Thoracic aorta (tissue), 2 donors: ENCODE results near the gene PPP2R3A. TPM values are rescaled to one million over a fixed set of nuclear protein-coding genes. Genes with fewer than 3 reads are reported as not detected.

ENCODE experiments used
- ATAC-seq: fragments of 150-250 bp; one replicate; pipeline ENCODE4 v1.8.0; 2017; ENCODE audit warnings: low read depth; ENCODE audit not compliant: insufficient number of reproducible peaks, low FRiP score
- DNase-seq: peaks from one replicate; pipeline ENCODE4 v3.0.0-alpha.2; 2020; ENCODE audit warnings: low spot score
- H3K27ac ChIP-seq, 2 donors: fragments of 200-600 bp; sonication (generic); 1 replicate in 1 of 2; 2 replicates in 1 of 2; pipeline ENCODE4 v1.5.1; 2016; ENCODE audit warnings: mild to moderate bottlenecking in 2 of 2, moderate library complexity in 2 of 2
- H3K27me3 ChIP-seq: fragments of 200-600 bp; sonication (generic); replicated peaks from 2 replicates; pipeline ENCODE4 v1.6.0; 2016; ENCODE audit warnings: mild to moderate bottlenecking; ENCODE audit not compliant: insufficient read depth
- H3K36me3 ChIP-seq: fragments of 200-600 bp; sonication (generic); one replicate; pipeline ENCODE4 v1.5.1; 2016
- H3K4me1 ChIP-seq, 2 donors: fragments of 200-600 bp; sonication (generic); 1 replicate in 1 of 2; 2 replicates in 1 of 2; pipeline versions ENCODE4 v1.5.1 to v1.6.0; 2016; ENCODE audit warnings: low read depth in 2 of 2, mild to moderate bottlenecking in 1 of 2; ENCODE audit not compliant: control insufficient read depth in 1 of 2
- H3K4me3 ChIP-seq: fragments of 200-600 bp; sonication (generic); 2 replicates; pipeline ENCODE4 v1.5.1; 2016; ENCODE audit warnings: mild to moderate bottlenecking
- H3K9me3 ChIP-seq: fragments of 200-600 bp; sonication (generic); 2 replicates; pipeline ENCODE4 v1.5.1; 2016
- total RNA-seq, 2 donors: library from RNA; depleted of rRNA; stranded (reverse); fragments of >200 nt; gene quantifications; one replicate each; pipeline versions ENCODE4 v1.1.0 to v1.2.3, GENCODE V29; 2016
- TF ChIP-seq, protein P1 (sequence below): fragments of 200-600 bp; sonication (generic); IDR thresholded peaks from one replicate; pipeline ENCODE4 v1.5.1; 2019; ENCODE audit warnings: antibody characterized with exemption

PPP2R3A gene
- total RNA-seq, 2 donors from 2014 or later: 6.8 to 18.0 TPM

DNA sequence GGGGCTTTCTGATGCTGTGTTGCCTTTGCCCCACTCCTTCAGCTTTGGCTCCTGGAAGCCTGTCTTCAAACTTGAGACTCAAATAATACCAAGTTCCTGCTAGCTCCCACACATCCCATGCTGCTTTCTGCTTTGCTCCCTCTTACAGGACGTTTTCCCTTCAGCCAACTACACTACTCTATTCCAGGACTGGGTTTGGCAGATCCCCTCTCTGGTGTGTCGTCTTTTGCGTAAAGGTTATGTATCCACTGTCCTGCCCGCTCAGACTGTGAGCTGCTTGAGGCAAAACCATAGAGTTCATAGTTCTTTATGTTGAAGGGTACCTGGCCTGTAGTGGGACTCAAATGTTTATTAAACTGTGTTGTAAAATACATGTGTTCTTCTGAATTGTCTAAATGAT lies 25.4 kb downstream of the PPP2R3A start:
- TF ChIP-seq, protein P1, sequence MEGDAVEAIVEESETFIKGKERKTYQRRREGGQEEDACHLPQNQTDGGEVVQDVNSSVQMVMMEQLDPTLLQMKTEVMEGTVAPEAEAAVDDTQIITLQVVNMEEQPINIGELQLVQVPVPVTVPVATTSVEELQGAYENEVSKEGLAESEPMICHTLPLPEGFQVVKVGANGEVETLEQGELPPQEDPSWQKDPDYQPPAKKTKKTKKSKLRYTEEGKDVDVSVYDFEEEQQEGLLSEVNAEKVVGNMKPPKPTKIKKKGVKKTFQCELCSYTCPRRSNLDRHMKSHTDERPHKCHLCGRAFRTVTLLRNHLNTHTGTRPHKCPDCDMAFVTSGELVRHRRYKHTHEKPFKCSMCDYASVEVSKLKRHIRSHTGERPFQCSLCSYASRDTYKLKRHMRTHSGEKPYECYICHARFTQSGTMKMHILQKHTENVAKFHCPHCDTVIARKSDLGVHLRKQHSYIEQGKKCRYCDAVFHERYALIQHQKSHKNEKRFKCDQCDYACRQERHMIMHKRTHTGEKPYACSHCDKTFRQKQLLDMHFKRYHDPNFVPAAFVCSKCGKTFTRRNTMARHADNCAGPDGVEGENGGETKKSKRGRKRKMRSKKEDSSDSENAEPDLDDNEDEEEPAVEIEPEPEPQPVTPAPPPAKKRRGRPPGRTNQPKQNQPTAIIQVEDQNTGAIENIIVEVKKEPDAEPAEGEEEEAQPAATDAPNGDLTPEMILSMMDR: no peak
- no peaks in the 10 kb centered on the region for H3K36me3 ChIP-seq
- H3K27ac ChIP-seq: peak overlapping the region; percentile 42 to 80
- H3K9me3 ChIP-seq: no peaks in the 10 kb centered on the region
- no peak for ATAC-seq
- peaks cover 22 to 57% of the 10 kb centered on the region in 2 donors for H3K4me1 ChIP-seq
- H3K27me3 ChIP-seq: no peaks in the 10 kb centered on the region
- DNase-seq: no peak
- H3K4me3 ChIP-seq: no peak overlapping the region

DNA sequence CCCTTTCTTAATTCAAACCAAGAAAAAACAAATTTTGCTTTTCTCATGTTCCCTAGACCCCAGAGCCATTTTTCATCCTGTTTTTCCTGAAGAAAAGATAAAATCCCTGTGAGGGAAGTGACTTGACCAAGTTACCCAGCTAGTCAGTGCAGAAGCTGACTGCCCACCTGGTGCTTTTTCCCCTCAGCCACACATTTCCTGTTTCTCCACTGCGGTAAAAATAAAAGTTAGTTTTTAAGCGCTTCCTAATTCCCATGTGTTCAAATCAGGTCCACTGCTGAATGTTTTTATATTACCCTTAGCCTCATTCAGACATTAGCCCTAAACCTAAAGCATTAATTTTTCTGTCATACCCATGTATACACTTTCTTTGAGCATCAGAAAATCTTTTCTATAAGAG lies 26.1 kb downstream of the PPP2R3A start:
- ATAC-seq: no peak
- no peaks in the 10 kb centered on the region for H3K9me3 ChIP-seq
- no peak for DNase-seq

DNA sequence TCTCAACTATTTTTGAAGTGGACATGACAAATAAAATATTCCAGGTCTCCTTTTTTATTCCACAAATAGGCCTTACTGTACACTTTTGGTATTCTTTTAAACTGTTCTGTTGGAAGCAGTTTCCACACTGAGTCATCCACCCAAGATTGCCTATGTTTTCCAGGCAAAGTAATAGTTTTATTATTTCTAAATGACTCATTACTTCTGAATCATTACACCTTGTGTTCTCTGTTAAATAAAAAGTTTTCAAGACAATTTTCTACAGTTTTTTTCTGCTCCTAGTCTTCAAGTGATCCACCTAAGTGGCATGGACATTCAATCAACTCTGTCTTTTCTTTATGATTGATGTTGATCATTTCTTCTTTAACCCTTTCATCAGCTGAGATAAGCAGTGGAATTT lies 26.5 kb downstream of the PPP2R3A start:
- H3K4me1 ChIP-seq: peaks cover 29 to 69% of the 10 kb centered on the region in 2 donors
- TF ChIP-seq, protein P1: no peak
- H3K27me3 ChIP-seq: no peaks in the 10 kb centered on the region
- peak; percentile 8 for DNase-seq
- H3K27ac ChIP-seq: peak overlapping the region; percentile 50 to 75
- peak; percentile 77 for ATAC-seq
- no peaks in the 10 kb centered on the region for H3K36me3 ChIP-seq
- no peaks in the 10 kb centered on the region for H3K9me3 ChIP-seq
- no peak overlapping the region for H3K4me3 ChIP-seq

More for the DNA sequence above, 26.1 kb downstream of the PPP2R3A start:
- no peaks in the 10 kb centered on the region for H3K36me3 ChIP-seq
- H3K27ac ChIP-seq: peak overlapping the region; percentile 65 to 80
- no peaks in the 10 kb centered on the region for H3K27me3 ChIP-seq
- H3K4me1 ChIP-seq: peaks cover 25 to 64% of the 10 kb centered on the region in 2 donors
- TF ChIP-seq, protein P1: no peak
- no peak overlapping the region for H3K4me3 ChIP-seq

DNA sequence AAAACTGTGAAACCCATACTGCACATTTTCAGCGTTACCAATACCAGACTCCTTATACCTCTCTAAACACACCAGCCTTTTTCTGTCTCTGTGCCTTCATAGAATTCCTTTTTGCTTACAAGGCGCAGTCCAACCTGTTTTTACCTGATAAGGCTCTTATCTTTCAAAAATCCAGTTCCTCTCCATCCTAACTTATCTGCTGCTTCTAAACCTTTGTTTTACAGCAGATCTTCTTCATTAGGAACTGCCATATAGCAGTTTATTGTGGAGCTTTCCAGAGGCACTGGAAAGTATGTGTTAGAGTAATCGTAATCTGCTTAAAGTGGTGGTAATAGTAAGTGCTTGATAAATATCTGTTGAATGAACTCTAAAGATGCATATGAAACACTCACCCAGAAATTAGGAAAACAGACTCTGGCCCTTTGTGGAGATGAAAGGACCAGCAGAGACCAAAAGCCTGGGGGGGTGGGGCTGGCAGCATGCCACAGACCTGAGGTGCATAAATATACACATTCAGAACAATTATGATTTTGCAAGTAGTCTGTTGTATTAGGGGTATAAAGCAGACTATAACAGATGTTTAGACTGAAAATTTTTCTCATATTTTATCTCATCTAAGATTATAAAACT lies 29.3 kb downstream of the PPP2R3A start:
- DNase-seq (no peak), ATAC-seq (no peak)
- H3K36me3 ChIP-seq: no peaks in the 10 kb centered on the region
- H3K4me3 ChIP-seq: no peak overlapping the region
- peak overlapping the region in 1 of 2 donors; percentile 33 for H3K27ac ChIP-seq
- no peaks in the 10 kb centered on the region for H3K27me3 ChIP-seq
- TF ChIP-seq, protein P1: no peak
- no peaks in the 10 kb centered on the region for H3K9me3 ChIP-seq
- H3K4me1 ChIP-seq: peaks cover 28 to 58% of the 10 kb centered on the region in 2 donors

DNA sequence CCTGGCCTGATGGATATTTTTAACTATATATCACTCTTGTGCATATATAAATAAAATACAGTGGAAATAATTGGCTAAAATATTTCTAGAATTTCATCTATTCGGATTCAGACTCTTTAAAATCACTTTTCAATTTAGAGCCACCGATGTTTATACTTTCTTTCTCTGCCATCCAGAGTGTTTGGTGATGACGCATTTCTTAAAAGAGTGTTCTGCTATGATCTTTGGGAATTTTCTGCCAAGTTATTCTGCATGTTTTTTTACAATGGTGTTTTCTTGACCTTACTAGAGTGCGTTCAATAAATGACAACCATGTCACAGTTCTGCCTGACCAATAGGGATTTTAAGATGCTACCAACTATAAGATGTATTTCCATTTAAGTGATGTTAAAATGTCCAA lies 30.2 kb downstream of the PPP2R3A start:
- Histone ChIP-seq H3K27ac (peak overlapping the region in 1 of 2 donors; percentile 42), H3K36me3 (no peaks in the 10 kb centered on the region), H3K4me3 (peak overlapping the region; percentile 31), H3K27me3 (no peaks in the 10 kb centered on the region), H3K4me1 (peaks cover 26 to 54% of the 10 kb centered on the region in 2 donors), H3K9me3 (no peaks in the 10 kb centered on the region)
- TF ChIP-seq, protein P1: no peak
- DNase-seq (no peak), ATAC-seq (no peak)
